GM23248 (cell line): Measurements from ENCODE around the gene NASP.

Experiments used
- EZH2 ChIP-seq: fragments of 200-600 bp; sonication (generic); IDR thresholded peaks from 2 replicates; pipeline ENCODE4 v1.6.1; 2018; ENCODE audit warnings: antibody characterized with exemption, mild to moderate bottlenecking; ENCODE audit not compliant: insufficient read depth, poor library complexity, severe bottlenecking
- EZH2phosphoT487 ChIP-seq: fragments of 200-600 bp; sonication (generic); IDR thresholded peaks from 2 replicates; pipeline ENCODE4 v1.6.1; 2018; ENCODE audit warnings: antibody characterized with exemption, moderate library complexity, mild to moderate bottlenecking, low read depth; ENCODE audit not compliant: insufficient read depth

DNA sequence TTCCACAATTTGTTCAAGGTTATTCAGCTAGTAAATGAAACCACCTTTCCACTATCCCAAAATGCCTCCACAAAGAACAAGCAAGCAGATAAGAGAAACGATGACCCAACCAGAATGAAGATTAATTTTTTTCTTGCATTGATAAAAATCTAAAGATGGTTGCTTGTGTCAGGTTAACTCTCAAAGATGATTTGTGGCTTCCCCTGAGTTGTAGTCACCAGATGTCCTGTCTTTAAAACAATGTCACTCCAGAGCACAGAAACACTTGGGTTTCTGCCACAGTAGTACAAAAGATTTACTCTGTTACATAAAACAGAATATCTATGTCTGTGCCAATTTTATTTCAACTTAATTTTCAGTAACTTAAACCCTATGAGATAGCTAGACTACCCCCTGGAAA lies 51.4 kb downstream of the NASP start:
- no peak for TF ChIP-seq EZH2
- TF ChIP-seq EZH2phosphoT487, result no peak
